GM12875 (cell line): ENCODE measurements around the gene TMEM106A.
"Not testable (repeated sequence)": the region's sequence is repeated elsewhere in the genome, so short reads cannot be mapped to it uniquely, and the experiment has no call there.

Experiments used
- H3K4me3 ChIP-seq: one replicate; pipeline ENCODE4 v1.5.1; 2011; ENCODE audit warnings: low read depth, low read length, control low read depth
- CTCF ChIP-seq: IDR thresholded peaks from 2 replicates; pipeline ENCODE4 v1.5.1; 2011; ENCODE audit warnings: low read depth, mild to moderate bottlenecking, control low read depth, inconsistent platforms, low read length, moderate library complexity, borderline replicate concordance; ENCODE audit not compliant: insufficient read depth

Gene TMEM106A

GRCh38 chr17:43226393-43226792 lies 14.7 kb downstream of the TMEM106A start:
- no peak overlapping the region for H3K4me3 ChIP-seq
- TF ChIP-seq CTCF = no peak

- H3K4me3 ChIP-seq = not testable (repeated sequence)
These were observed 16.5 kb downstream of the TMEM106A start, which contains the start of gene CCDC200 for GRCh38 chr17:43228020-43228782. Gene CCDC200 (minus strand): TSS chr17:43228623. CDS start chr17:43228554, 69 bp downstream.

GRCh38 chr17:43231205-43232020 lies 19.7 kb downstream of the TMEM106A start:
- not testable (repeated sequence) for H3K4me3 ChIP-seq

GRCh38 chr17:43232021-43232699 lies 20.5 kb downstream of the TMEM106A start:
- not testable (repeated sequence) for H3K4me3 ChIP-seq

- not testable (repeated sequence) for H3K4me3 ChIP-seq
These were observed 21.6 kb downstream of the TMEM106A start for GRCh38 chr17:43233263-43233662.

- H3K4me3 ChIP-seq = not testable (repeated sequence)
These were observed 22.2 kb downstream of the TMEM106A start, which contains the start of gene RNU2-1 for GRCh38 chr17:43233877-43234276. Gene RNU2-1 (minus strand): TSS chr17:43233977.

GRCh38 chr17:43239597-43239996 lies 27.9 kb downstream of the TMEM106A start:
- not testable (repeated sequence) for H3K4me3 ChIP-seq

GRCh38 chr17:43240596-43241352 lies 29.1 kb downstream of the TMEM106A start:
- not testable (repeated sequence) for H3K4me3 ChIP-seq

- not testable (repeated sequence) for H3K4me3 ChIP-seq
These were observed 34.8 kb downstream of the TMEM106A start for GRCh38 chr17:43246456-43246855.
